ENCODE data around the gene DRG1. TPM values are rescaled to one million over a fixed set of nuclear protein-coding genes. Genes with fewer than 3 reads are reported as not detected.

Gene DRG1
- total RNA-seq, 1 experiment from 2014 or later = 79.2 TPM

DNA sequence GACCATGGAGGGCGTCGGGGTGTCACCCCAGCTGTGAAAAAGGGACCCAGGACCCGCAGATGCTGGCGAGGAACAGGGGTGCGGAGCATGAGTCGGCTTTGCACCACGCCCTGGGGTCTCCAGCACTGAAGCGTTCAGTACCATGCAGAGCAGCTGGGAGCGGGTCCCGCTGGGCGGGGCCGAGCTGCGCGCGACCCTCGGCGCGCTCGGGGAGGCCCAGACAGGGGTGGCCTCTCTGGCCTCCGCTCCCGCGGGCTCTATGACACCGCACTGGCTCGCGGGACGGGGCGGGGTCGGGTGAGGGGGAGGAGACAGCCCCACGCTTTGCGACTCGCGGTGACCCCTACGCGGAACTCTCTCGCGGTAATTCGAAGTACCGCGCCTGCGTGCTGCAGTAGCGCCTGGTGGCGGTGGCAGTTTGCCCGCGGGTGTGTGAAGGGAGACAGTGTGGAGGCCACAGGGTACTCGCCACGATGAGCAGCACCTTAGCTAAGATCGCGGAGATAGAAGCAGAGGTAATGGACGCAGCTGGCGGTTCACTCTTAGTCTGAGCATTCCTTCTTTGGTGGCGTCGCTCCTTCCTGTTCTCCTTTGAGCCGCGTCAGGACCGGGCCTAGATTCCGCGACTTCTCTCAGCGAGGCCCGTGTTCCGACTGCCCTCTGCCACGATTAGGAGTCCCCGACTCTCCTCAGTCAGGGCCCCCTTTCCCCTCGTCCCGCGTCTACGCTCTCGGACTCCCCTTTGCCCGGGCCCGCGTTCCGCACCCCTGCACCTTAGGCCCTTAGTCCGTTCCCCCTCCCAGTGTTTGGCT is at the start of gene DRG1 (continued):
- TF ChIP-seq, protein P1, sequence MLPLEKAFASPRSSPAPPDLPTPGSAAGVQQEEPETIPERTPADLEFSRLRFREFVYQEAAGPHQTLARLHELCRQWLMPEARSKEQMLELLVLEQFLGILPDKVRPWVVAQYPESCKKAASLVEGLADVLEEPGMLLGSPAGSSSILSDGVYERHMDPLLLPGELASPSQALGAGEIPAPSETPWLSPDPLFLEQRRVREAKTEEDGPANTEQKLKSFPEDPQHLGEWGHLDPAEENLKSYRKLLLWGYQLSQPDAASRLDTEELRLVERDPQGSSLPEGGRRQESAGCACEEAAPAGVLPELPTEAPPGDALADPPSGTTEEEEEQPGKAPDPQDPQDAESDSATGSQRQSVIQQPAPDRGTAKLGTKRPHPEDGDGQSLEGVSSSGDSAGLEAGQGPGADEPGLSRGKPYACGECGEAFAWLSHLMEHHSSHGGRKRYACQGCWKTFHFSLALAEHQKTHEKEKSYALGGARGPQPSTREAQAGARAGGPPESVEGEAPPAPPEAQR (CRISPR knock-in tag; IDR thresholded peaks at IDR 0.05) = no peak
- TF ChIP-seq PRRX2 (CRISPR knock-in tag; IDR thresholded peaks at IDR 0.05) (no peak), MXD4 (CRISPR knock-in tag; IDR thresholded peaks at IDR 0.05; ENCODE audit: borderline replicate concordance) (no peak), CREM (CRISPR knock-in tag; IDR thresholded peaks at IDR 0.05) (0 out of 2 replicates have a peak, but pooled peaks have one; percentile 14), ZNF121 (CRISPR knock-in tag; IDR thresholded peaks at IDR 0.05) (no peak), RELA (CRISPR knock-in tag; IDR thresholded peaks at IDR 0.05; ENCODE audit: borderline replicate concordance) (no peak), NFE2L1 (CRISPR knock-in tag; IDR thresholded peaks at IDR 0.05) (peak; percentile 26; the same call in 1 of the 2 replicates), TEAD4 (CRISPR knock-in tag; IDR thresholded peaks at IDR 0.05) (no peak), GABPB1 (CRISPR knock-in tag; IDR thresholded peaks at IDR 0.05) (no peak), NR3C1 (CRISPR knock-in tag; conservative IDR thresholded peaks at IDR 0.05; ENCODE audit: low read depth) (no peak), ESRRA (CRISPR knock-in tag; IDR thresholded peaks at IDR 0.05; ENCODE audit: borderline replicate concordance) (no peak), FOXK1 (CRISPR knock-in tag; IDR thresholded peaks at IDR 0.05) (no peak), OVOL2 (CRISPR knock-in tag; IDR thresholded peaks at IDR 0.05; ENCODE audit: borderline replicate concordance) (no peak)
- TF ChIP-seq, protein P2, sequence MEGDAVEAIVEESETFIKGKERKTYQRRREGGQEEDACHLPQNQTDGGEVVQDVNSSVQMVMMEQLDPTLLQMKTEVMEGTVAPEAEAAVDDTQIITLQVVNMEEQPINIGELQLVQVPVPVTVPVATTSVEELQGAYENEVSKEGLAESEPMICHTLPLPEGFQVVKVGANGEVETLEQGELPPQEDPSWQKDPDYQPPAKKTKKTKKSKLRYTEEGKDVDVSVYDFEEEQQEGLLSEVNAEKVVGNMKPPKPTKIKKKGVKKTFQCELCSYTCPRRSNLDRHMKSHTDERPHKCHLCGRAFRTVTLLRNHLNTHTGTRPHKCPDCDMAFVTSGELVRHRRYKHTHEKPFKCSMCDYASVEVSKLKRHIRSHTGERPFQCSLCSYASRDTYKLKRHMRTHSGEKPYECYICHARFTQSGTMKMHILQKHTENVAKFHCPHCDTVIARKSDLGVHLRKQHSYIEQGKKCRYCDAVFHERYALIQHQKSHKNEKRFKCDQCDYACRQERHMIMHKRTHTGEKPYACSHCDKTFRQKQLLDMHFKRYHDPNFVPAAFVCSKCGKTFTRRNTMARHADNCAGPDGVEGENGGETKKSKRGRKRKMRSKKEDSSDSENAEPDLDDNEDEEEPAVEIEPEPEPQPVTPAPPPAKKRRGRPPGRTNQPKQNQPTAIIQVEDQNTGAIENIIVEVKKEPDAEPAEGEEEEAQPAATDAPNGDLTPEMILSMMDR (IDR thresholded peaks at IDR 0.05) = no peak
- TF ChIP-seq, protein P3, sequence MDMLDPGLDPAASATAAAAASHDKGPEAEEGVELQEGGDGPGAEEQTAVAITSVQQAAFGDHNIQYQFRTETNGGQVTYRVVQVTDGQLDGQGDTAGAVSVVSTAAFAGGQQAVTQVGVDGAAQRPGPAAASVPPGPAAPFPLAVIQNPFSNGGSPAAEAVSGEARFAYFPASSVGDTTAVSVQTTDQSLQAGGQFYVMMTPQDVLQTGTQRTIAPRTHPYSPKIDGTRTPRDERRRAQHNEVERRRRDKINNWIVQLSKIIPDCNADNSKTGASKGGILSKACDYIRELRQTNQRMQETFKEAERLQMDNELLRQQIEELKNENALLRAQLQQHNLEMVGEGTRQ (CRISPR knock-in tag; IDR thresholded peaks at IDR 0.05) = no peak
- TF ChIP-seq, protein P4, sequence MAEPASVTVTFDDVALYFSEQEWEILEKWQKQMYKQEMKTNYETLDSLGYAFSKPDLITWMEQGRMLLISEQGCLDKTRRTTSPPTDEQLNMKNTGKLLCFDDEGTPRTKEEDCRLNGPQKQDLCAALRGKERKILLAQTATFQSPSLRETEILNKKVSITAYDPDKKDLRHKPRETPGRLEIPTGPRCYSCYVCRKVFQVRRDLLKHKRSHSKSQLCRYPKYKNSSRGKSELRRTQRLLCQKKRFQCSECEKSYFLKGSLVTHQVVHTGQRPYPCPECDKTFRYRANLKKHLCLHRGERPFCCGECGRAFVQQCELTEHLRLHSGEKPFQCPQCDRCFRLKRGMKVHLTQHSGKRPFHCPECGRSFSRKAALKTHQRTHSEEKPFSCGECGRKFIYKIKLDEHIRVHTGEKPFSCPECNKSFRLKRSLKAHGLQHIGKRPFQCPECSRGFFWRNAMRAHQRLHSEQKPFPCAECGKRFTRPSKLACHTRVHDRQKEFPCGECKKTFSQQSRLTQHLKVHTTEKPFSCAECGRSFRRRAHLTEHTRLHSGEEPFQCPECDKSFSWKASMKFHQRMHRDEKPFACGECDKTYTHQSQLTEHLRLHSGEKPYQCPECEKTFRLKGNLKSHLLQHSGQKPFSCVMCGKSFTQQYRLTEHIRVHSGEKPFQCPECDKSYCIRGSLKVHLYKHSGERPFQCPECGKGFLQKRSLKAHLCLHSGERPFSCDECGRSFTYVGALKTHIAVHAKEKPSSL (CRISPR knock-in tag; conservative IDR thresholded peaks at IDR 0.05) = no peak
- TF ChIP-seq, protein P5, sequence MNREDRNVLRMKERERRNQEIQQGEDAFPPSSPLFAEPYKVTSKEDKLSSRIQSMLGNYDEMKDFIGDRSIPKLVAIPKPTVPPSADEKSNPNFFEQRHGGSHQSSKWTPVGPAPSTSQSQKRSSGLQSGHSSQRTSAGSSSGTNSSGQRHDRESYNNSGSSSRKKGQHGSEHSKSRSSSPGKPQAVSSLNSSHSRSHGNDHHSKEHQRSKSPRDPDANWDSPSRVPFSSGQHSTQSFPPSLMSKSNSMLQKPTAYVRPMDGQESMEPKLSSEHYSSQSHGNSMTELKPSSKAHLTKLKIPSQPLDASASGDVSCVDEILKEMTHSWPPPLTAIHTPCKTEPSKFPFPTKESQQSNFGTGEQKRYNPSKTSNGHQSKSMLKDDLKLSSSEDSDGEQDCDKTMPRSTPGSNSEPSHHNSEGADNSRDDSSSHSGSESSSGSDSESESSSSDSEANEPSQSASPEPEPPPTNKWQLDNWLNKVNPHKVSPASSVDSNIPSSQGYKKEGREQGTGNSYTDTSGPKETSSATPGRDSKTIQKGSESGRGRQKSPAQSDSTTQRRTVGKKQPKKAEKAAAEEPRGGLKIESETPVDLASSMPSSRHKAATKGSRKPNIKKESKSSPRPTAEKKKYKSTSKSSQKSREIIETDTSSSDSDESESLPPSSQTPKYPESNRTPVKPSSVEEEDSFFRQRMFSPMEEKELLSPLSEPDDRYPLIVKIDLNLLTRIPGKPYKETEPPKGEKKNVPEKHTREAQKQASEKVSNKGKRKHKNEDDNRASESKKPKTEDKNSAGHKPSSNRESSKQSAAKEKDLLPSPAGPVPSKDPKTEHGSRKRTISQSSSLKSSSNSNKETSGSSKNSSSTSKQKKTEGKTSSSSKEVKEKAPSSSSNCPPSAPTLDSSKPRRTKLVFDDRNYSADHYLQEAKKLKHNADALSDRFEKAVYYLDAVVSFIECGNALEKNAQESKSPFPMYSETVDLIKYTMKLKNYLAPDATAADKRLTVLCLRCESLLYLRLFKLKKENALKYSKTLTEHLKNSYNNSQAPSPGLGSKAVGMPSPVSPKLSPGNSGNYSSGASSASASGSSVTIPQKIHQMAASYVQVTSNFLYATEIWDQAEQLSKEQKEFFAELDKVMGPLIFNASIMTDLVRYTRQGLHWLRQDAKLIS (CRISPR knock-in tag; IDR thresholded peaks at IDR 0.05; ENCODE audit: borderline replicate concordance) = no peak
- TF ChIP-seq, protein P6, sequence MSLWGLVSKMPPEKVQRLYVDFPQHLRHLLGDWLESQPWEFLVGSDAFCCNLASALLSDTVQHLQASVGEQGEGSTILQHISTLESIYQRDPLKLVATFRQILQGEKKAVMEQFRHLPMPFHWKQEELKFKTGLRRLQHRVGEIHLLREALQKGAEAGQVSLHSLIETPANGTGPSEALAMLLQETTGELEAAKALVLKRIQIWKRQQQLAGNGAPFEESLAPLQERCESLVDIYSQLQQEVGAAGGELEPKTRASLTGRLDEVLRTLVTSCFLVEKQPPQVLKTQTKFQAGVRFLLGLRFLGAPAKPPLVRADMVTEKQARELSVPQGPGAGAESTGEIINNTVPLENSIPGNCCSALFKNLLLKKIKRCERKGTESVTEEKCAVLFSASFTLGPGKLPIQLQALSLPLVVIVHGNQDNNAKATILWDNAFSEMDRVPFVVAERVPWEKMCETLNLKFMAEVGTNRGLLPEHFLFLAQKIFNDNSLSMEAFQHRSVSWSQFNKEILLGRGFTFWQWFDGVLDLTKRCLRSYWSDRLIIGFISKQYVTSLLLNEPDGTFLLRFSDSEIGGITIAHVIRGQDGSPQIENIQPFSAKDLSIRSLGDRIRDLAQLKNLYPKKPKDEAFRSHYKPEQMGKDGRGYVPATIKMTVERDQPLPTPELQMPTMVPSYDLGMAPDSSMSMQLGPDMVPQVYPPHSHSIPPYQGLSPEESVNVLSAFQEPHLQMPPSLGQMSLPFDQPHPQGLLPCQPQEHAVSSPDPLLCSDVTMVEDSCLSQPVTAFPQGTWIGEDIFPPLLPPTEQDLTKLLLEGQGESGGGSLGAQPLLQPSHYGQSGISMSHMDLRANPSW (CRISPR knock-in tag; conservative IDR thresholded peaks at IDR 0.05; ENCODE audit: low read depth) = no peak
- TF ChIP-seq, protein P7, sequence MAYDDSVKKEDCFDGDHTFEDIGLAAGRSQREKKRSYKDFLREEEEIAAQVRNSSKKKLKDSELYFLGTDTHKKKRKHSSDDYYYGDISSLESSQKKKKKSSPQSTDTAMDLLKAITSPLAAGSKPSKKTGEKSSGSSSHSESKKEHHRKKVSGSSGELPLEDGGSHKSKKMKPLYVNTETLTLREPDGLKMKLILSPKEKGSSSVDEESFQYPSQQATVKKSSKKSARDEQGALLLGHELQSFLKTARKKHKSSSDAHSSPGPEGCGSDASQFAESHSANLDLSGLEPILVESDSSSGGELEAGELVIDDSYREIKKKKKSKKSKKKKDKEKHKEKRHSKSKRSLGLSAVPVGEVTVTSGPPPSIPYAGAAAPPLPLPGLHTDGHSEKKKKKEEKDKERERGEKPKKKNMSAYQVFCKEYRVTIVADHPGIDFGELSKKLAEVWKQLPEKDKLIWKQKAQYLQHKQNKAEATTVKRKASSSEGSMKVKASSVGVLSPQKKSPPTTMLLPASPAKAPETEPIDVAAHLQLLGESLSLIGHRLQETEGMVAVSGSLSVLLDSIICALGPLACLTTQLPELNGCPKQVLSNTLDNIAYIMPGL (CRISPR knock-in tag; IDR thresholded peaks at IDR 0.05) = no peak; the same call in 1 of the 2 replicates
- TF ChIP-seq, protein P8, sequence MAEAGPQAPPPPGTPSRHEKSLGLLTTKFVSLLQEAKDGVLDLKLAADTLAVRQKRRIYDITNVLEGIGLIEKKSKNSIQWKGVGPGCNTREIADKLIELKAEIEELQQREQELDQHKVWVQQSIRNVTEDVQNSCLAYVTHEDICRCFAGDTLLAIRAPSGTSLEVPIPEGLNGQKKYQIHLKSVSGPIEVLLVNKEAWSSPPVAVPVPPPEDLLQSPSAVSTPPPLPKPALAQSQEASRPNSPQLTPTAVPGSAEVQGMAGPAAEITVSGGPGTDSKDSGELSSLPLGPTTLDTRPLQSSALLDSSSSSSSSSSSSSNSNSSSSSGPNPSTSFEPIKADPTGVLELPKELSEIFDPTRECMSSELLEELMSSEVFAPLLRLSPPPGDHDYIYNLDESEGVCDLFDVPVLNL (CRISPR knock-in tag; IDR thresholded peaks at IDR 0.05; ENCODE audit: borderline replicate concordance, low read depth) = no peak
- TF ChIP-seq, protein P9, sequence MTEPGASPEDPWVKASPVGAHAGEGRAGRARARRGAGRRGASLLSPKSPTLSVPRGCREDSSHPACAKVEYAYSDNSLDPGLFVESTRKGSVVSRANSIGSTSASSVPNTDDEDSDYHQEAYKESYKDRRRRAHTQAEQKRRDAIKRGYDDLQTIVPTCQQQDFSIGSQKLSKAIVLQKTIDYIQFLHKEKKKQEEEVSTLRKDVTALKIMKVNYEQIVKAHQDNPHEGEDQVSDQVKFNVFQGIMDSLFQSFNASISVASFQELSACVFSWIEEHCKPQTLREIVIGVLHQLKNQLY (CRISPR knock-in tag; IDR thresholded peaks at IDR 0.05) = no peak
